Fibroblast of lung (primary cell): Measurements from ENCODE around the gene LRCOL1.

Source experiments
- EZH2 ChIP-seq: IDR thresholded peaks from 2 replicates; pipeline ENCODE4 v1.5.1; 2012; ENCODE audit warnings: low read length, control low read depth, mild to moderate bottlenecking; ENCODE audit errors: missing control alignments
- TF ChIP-seq, protein P1 (sequence below), 2 donors: IDR thresholded peaks in 1 of 2; conservative IDR thresholded peaks in 1 of 2; 1 replicate in 1 of 2; 2 replicates in 1 of 2; pipeline ENCODE4 v1.5.1; 2011 to 2012; ENCODE audit warnings: low read length in 2 of 2, control low read depth in 1 of 2, inconsistent platforms in 1 of 2, low read depth in 1 of 2, mild to moderate bottlenecking in 1 of 2

DNA sequence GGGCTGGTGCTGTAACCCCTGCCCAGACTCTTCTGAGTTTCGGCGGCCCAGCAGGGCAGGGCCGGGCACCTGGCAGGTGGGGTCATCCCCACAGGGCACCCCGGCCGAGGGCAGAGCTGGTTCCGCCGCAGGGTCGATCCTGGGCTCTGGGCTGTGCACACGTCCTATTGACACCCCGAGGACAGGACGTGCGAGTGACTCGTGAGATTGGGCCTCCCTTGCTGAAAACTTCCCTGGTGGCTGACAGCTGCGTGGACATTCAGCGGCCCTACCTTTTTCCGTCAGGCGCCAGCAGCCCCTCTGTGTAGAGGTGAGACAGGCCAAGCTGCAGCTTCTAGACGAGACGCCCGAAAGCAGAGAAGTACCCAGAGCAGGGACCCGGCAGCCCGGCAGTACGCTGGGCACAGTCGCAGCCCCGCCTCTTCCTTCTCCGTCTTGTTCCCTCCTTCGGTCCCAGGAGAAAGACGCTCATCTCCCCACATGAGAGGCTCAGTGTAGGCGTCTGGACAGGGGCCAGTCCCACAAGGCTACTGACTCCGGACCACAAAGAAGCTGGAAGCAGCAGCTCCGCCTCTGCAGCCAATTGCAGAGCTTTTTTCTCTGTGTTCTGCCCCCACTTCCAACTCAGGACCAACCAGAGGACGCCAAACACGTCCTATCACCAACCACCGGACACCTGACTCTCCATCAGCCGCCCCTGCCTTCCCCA, at the start of gene LRCOL1:
- TF ChIP-seq, protein P1, sequence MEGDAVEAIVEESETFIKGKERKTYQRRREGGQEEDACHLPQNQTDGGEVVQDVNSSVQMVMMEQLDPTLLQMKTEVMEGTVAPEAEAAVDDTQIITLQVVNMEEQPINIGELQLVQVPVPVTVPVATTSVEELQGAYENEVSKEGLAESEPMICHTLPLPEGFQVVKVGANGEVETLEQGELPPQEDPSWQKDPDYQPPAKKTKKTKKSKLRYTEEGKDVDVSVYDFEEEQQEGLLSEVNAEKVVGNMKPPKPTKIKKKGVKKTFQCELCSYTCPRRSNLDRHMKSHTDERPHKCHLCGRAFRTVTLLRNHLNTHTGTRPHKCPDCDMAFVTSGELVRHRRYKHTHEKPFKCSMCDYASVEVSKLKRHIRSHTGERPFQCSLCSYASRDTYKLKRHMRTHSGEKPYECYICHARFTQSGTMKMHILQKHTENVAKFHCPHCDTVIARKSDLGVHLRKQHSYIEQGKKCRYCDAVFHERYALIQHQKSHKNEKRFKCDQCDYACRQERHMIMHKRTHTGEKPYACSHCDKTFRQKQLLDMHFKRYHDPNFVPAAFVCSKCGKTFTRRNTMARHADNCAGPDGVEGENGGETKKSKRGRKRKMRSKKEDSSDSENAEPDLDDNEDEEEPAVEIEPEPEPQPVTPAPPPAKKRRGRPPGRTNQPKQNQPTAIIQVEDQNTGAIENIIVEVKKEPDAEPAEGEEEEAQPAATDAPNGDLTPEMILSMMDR (conservative IDR thresholded peaks at IDR 0.05 in 1 of 2, IDR thresholded peaks at IDR 0.05 in 1 of 2; ENCODE audit: low read depth in 1 of 2, low read length in 2 of 2), result no peak
- TF ChIP-seq EZH2, result peak; percentile 22
